Esophagus muscularis mucosa (tissue), 4 donors: Measurements from ENCODE around the gene KNTC1. TPM values are rescaled to one million over a fixed set of nuclear protein-coding genes. Genes with fewer than 3 reads are reported as not detected.

Source experiments
- DNase-seq: peaks from one replicate; pipeline ENCODE4 v3.0.0-alpha.2; 2017; ENCODE audit errors: extremely low spot score
- H3K27ac ChIP-seq, 4 donors: fragments of 200-600 bp; sonication (generic); replicated peaks in 1 of 4; 1 replicate in 3 of 4; 2 replicates in 1 of 4; pipeline ENCODE4 v1.5.1; 2016 to 2019; ENCODE audit warnings: mild to moderate bottlenecking in 1 of 4
- H3K27me3 ChIP-seq, 4 donors: fragments of 200-600 bp; sonication (generic); one replicate each; pipeline versions ENCODE4 v1.5.1 to v1.6.0; 2016 to 2019
- H3K36me3 ChIP-seq, 4 donors: fragments of 200-600 bp; sonication (generic); one replicate each; pipeline ENCODE4 v1.5.1; 2016 to 2019
- H3K4me1 ChIP-seq, 4 donors: fragments of 200-600 bp; sonication (generic); one replicate each; pipeline ENCODE4 v1.5.1; 2016 to 2019
- H3K4me3 ChIP-seq, 4 donors: fragments of 200-600 bp; sonication (generic); 1 replicate in 2 of 4; 2 replicates in 2 of 4; pipeline ENCODE4 v1.5.1; 2016 to 2019; ENCODE audit warnings: mild to moderate bottlenecking in 4 of 4, moderate library complexity in 1 of 4
- H3K9me3 ChIP-seq, 4 donors: fragments of 200-600 bp; sonication (generic); 1 replicate in 3 of 4; 2 replicates in 1 of 4; pipeline ENCODE4 v1.5.1; 2016 to 2019
- EP300 ChIP-seq: sonication (generic); formaldehyde crosslinking; IDR thresholded peaks from one replicate; pipeline ENCODE4 v1.6.1; 2017; ENCODE audit warnings: antibody characterized with exemption
- POLR2A ChIP-seq: fragments of 450-650 bp; IDR thresholded peaks from one replicate; pipeline ENCODE4 v1.6.1; 2017; ENCODE audit warnings: antibody characterized with exemption, moderate library complexity, mild to moderate bottlenecking, low read depth
- POLR2AphosphoS5 ChIP-seq, 2 donors: sonication (generic); formaldehyde crosslinking; IDR thresholded peaks; one replicate each; pipeline ENCODE4 v1.6.1; 2017; ENCODE audit warnings: antibody characterized with exemption in 2 of 2
- WGBS: methylation state at CpG from one replicate; pipeline ENCODE4 v1.1.5; 2018; 5-methylcytosine and 5-hydroxymethylcytosine counted together
- intact Hi-C: fragments of 100-400 bp; cut with DNase I; formaldehyde crosslinking; loops from one replicate; pipeline ENCODE4 v1.15.1; 2023
- total RNA-seq, 4 donors: library from RNA; depleted of rRNA; stranded (reverse); fragments of >200 nt; gene quantifications; one replicate each; pipeline versions ENCODE4 v1.1.0 to v1.2.1, GENCODE V29; 2016
- TF ChIP-seq, protein P1 (sequence below), 3 experiments: fragments of 200-600 bp in 2 of 3; fragments of 450-650 bp in 1 of 3; sonication (generic) in 2 of 3; IDR thresholded peaks; one replicate each; pipeline ENCODE4 v1.5.1; 2017 to 2019; ENCODE audit warnings: antibody characterized with exemption in 3 of 3, mild to moderate bottlenecking in 2 of 3, moderate library complexity in 1 of 3

The KNTC1 gene, protein sequence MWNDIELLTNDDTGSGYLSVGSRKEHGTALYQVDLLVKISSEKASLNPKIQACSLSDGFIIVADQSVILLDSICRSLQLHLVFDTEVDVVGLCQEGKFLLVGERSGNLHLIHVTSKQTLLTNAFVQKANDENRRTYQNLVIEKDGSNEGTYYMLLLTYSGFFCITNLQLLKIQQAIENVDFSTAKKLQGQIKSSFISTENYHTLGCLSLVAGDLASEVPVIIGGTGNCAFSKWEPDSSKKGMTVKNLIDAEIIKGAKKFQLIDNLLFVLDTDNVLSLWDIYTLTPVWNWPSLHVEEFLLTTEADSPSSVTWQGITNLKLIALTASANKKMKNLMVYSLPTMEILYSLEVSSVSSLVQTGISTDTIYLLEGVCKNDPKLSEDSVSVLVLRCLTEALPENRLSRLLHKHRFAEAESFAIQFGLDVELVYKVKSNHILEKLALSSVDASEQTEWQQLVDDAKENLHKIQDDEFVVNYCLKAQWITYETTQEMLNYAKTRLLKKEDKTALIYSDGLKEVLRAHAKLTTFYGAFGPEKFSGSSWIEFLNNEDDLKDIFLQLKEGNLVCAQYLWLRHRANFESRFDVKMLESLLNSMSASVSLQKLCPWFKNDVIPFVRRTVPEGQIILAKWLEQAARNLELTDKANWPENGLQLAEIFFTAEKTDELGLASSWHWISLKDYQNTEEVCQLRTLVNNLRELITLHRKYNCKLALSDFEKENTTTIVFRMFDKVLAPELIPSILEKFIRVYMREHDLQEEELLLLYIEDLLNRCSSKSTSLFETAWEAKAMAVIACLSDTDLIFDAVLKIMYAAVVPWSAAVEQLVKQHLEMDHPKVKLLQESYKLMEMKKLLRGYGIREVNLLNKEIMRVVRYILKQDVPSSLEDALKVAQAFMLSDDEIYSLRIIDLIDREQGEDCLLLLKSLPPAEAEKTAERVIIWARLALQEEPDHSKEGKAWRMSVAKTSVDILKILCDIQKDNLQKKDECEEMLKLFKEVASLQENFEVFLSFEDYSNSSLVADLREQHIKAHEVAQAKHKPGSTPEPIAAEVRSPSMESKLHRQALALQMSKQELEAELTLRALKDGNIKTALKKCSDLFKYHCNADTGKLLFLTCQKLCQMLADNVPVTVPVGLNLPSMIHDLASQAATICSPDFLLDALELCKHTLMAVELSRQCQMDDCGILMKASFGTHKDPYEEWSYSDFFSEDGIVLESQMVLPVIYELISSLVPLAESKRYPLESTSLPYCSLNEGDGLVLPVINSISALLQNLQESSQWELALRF (N-terminal part only)
- 10 to 100 TPM in 1 of 4 donors, 1 to 10 TPM in 3; 4.3 to 11.2 (median 6.3) TPM for total RNA-seq

DNA sequence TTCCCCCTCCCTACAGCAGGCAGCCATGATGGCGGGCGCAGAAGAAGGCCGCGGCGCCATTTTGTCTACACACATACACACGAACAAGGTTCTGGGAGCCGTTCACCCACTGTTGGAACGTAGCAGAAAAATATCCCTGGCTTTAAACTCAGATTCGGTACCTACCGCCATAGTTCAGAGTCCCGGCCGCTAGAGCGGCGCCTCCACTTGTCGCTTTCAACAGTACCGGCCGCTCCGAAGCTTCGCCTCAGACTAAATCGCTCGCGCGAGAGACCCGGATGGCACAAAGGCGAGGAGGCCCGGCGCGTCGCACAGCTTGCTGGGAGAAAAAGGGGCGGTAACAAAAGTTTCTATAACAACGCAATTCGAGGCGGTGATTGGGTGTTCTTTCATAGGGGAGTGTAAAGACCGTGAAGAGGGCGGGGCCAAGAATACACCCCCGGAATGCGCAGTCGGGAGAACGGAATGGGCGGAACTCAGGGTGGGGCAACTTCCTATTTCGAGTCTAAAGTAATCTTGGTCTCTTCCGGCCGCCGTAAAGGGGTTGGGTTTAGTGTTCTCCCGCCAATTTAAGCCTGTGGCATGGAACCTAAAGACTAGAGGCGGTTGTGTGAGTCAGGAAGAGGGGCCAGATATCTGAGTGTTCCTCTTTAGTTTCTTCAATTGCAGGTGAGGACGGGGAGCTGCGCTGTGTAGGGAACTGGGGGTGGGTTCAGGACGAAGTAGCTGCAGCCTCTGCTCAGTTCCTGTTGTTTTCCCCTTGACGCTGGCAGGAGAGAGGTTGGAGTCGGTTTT is at the start of gene KNTC1, which contains the start of gene RSRC2:
Gene KNTC1 (plus strand): TSS at position 567 of the 795 bp plus-strand sequence. CDS start 2,815 bp downstream, outside the sequence.
Gene RSRC2 (minus strand): TSS at position 254 of the 795 bp plus-strand sequence. CDS start 83 bp downstream, at position 171.
- WGBS: under 1% methylated on average over 40 of the region's 51 CpGs
- peaks cover 40 to 47% (median 46%) of the 10 kb centered on the region in 4 donors for H3K4me1 ChIP-seq

DNA sequence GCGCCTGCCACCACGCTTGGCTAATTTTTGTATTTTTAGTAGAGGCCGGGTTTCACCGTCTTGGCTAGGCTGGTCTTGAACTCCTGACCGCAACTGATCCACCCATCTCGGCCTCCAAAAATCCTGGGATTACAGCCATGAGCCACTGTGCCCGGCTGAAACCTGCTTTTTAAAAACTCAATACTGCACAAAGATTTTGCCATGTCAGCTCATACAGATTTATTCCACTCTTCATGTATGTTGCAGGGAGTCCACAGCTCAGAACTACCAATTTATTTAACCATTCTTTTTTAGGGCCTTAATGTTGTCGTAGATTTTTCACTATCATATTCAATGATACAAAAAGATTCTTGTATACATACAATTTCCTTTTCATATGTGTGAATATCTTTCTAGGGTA is 46.3 kb upstream of the KNTC1 start:
- no peaks in the 10 kb centered on the region for H3K4me1 ChIP-seq
- no peaks in the 10 kb centered on the region for H3K27me3 ChIP-seq
- H3K9me3 ChIP-seq: no peaks in the 10 kb centered on the region
- 98% methylated on average over 8 of the region's 8 CpGs for WGBS
- no peak for TF ChIP-seq POLR2A
- TF ChIP-seq, protein P1, sequence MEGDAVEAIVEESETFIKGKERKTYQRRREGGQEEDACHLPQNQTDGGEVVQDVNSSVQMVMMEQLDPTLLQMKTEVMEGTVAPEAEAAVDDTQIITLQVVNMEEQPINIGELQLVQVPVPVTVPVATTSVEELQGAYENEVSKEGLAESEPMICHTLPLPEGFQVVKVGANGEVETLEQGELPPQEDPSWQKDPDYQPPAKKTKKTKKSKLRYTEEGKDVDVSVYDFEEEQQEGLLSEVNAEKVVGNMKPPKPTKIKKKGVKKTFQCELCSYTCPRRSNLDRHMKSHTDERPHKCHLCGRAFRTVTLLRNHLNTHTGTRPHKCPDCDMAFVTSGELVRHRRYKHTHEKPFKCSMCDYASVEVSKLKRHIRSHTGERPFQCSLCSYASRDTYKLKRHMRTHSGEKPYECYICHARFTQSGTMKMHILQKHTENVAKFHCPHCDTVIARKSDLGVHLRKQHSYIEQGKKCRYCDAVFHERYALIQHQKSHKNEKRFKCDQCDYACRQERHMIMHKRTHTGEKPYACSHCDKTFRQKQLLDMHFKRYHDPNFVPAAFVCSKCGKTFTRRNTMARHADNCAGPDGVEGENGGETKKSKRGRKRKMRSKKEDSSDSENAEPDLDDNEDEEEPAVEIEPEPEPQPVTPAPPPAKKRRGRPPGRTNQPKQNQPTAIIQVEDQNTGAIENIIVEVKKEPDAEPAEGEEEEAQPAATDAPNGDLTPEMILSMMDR (IDR thresholded peaks at IDR 0.05): no peak
- no peak for TF ChIP-seq POLR2AphosphoS5 (IDR thresholded peaks at IDR 0.05)
- no peak for TF ChIP-seq EP300
- H3K27ac ChIP-seq: no peak overlapping the region
- intact Hi-C loops: no loop called here
- H3K36me3 ChIP-seq: peaks cover 46 to 98% (median 92%) of the 10 kb centered on the region in 4 donors
- no peak overlapping the region for H3K4me3 ChIP-seq
- no peak for DNase-seq

More for the DNA sequence above, at the start of gene KNTC1, which contains the start of gene RSRC2:
- Histone ChIP-seq H3K4me3 (peak within 1 kb of the TSS; percentile 70 to 87 (median 79)), H3K27me3 (no peaks in the 10 kb centered on the region), H3K9me3 (no peaks in the 10 kb centered on the region), H3K36me3 (peaks cover 2 to 15% (median 5%) of the 10 kb centered on the region in 4 donors), H3K27ac (peak within 1 kb of the TSS; percentile 94 to 98 (median 96))
- no peak for TF ChIP-seq EP300
- peak; percentile 96 to 98 for TF ChIP-seq POLR2AphosphoS5 (IDR thresholded peaks at IDR 0.05)
- TF ChIP-seq POLR2A: peak; percentile 93
- TF ChIP-seq, protein P1 (IDR thresholded peaks at IDR 0.05): no peak
- DNase-seq: peak; percentile 100
- intact Hi-C loops: loop anchor here (10.0 kb wide), 1 partner anchor 228 kb away; the partner anchor contains the start of gene DENR

DNA sequence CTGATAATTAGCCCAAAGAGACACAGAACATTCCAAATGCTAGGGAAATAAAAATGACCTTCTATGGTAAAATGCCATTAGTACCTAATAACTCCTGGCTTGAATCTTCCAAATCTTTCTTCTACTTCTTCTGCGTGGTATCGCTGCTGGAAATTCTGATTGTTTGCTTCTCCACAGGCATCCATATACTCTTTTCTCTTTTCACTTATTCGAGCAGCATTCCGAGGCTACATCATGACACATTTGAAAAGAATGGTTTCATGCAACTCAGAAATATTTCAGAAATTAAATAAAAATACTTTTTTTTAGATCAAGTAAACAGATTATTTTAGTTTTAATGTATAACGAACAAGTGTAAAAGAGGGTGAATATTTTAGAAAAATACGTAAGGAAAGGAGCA is 45.2 kb upstream of the KNTC1 start:
- WGBS: 93% methylated on average over 6 of the region's 6 CpGs
- peaks cover 41 to 98% (median 92%) of the 10 kb centered on the region in 4 donors for H3K36me3 ChIP-seq
- intact Hi-C loops: no loop called here
- no peak for DNase-seq
- TF ChIP-seq, protein P1 (IDR thresholded peaks at IDR 0.05): no peak
- TF ChIP-seq POLR2AphosphoS5 (IDR thresholded peaks at IDR 0.05) (no peak), EP300 (no peak), POLR2A (no peak)
- no peaks in the 10 kb centered on the region for H3K27me3 ChIP-seq
- no peak overlapping the region for H3K4me3 ChIP-seq
- no peak overlapping the region for H3K27ac ChIP-seq
- no peaks in the 10 kb centered on the region for H3K9me3 ChIP-seq
- H3K4me1 ChIP-seq: no peaks in the 10 kb centered on the region
